GM13976 (cell line): ENCODE data around the gene ZNF337.

Experiments used
- DNase-seq: peaks from one replicate; pipeline ENCODE4 v3.0.0; 2012; ENCODE audit warnings: low spot score
- CTCF ChIP-seq: IDR thresholded peaks from 2 replicates; pipeline ENCODE4 v1.5.1; 2012; ENCODE audit warnings: borderline replicate concordance, mild to moderate bottlenecking; ENCODE audit not compliant: insufficient read depth; ENCODE audit errors: extremely low read depth, missing control alignments, control extremely low read depth
- in situ Hi-C: fragments of 300-500 bp; cut with MboI; formaldehyde crosslinking; loops from one replicate; pipeline ENCODE4 v1.12.0; 2022; ENCODE audit warnings: low sequenced_read_pairs, mixed read lengths, inconsistent platforms; ENCODE audit not compliant: unreplicated experiment

Gene ZNF337

GRCh38 chr20:25683050-25683449 lies 13.6 kb downstream of the ZNF337 start:
- no peak for DNase-seq
- no peak for TF ChIP-seq CTCF
- in situ Hi-C loops = loop anchor here (25.0 kb wide), 1 partner anchor 179 kb away; no protein-coding TSS in a partner anchor

DNA sequence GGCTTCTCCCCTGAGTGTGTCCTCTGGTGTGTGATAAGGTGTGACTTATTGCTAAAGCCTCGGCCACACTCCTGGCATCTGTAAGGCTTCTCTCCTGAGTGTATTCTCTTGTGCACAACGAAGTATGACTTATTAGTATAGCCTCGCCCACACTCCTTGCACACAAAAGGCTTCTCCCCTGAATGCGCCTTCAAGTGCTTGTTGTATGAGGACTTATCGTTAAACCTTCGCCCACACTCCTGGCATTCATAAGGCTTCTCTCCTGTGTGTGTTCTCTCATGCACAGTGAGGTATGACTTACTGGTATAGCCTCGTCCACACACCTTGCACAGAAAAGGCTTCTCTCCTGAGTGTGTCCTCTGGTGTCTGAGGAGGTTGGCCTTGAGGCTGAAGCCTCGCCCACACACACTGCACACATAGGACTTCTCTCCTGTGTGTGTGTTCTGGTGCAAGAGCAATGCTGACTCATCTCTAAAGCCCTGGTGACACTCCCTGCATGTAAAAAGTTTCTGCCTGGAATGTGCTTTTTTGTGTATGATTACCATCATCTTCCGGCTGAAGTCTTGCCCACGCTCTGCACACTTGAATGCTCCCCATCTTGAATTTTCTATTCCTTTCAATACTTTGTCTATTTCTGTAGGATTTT lies 20.4 kb downstream of the ZNF337 start:
- TF ChIP-seq CTCF = no peak
- DNase-seq = no peak
- in situ Hi-C loops = loop anchor here (25.0 kb wide), 1 partner anchor 186 kb away; no protein-coding TSS in a partner anchor

- in situ Hi-C loops = loop anchor here (25.0 kb wide), 1 partner anchor 187 kb away; no protein-coding TSS in a partner anchor
- TF ChIP-seq CTCF = no peak
- no peak for DNase-seq
These were observed 21.5 kb downstream of the ZNF337 start for GRCh38 chr20:25675161-25675560.

DNA sequence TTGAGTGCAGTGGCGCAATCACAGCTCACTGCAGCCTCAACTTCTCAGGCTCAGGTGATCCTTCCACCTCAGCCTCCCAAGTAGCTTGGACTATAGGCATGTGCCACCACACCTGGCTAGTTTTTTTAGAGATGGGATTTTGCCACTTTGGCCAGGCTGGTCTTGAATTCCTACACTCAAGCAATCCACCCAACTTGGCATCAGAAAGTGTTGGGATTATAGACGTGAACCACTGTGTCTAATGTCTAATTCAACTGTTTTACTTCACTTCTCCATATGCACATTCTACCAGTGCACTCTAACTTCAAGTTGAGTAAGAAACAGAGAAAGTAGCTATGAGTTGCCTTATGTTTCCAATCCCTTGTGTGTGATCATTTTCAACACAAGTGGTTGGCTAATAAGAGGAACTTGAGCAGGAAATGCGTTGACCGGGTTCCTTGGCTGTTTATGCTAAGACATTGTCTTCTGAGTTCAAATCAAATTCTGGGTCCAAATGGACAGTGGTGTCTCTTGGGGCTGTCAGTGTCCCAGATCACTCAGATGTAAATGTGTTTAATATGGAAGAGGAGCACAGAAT lies 23.9 kb downstream of the ZNF337 start:
- no peak for DNase-seq
- in situ Hi-C loops = no loop called here
- no peak for TF ChIP-seq CTCF

- DNase-seq = no peak
- in situ Hi-C loops = no loop called here
- no peak for TF ChIP-seq CTCF
These were observed 26.7 kb downstream of the ZNF337 start for GRCh38 chr20:25669826-25670422.

- DNase-seq = no peak
- TF ChIP-seq CTCF = no peak
- in situ Hi-C loops = no loop called here
These were observed 28.2 kb downstream of the ZNF337 start for GRCh38 chr20:25668446-25668845.
